ENCODE measurements around the gene SKOR2. TPM values are rescaled to one million over a fixed set of nuclear protein-coding genes. Genes with fewer than 3 reads are reported as not detected.

SKOR2 gene, protein sequence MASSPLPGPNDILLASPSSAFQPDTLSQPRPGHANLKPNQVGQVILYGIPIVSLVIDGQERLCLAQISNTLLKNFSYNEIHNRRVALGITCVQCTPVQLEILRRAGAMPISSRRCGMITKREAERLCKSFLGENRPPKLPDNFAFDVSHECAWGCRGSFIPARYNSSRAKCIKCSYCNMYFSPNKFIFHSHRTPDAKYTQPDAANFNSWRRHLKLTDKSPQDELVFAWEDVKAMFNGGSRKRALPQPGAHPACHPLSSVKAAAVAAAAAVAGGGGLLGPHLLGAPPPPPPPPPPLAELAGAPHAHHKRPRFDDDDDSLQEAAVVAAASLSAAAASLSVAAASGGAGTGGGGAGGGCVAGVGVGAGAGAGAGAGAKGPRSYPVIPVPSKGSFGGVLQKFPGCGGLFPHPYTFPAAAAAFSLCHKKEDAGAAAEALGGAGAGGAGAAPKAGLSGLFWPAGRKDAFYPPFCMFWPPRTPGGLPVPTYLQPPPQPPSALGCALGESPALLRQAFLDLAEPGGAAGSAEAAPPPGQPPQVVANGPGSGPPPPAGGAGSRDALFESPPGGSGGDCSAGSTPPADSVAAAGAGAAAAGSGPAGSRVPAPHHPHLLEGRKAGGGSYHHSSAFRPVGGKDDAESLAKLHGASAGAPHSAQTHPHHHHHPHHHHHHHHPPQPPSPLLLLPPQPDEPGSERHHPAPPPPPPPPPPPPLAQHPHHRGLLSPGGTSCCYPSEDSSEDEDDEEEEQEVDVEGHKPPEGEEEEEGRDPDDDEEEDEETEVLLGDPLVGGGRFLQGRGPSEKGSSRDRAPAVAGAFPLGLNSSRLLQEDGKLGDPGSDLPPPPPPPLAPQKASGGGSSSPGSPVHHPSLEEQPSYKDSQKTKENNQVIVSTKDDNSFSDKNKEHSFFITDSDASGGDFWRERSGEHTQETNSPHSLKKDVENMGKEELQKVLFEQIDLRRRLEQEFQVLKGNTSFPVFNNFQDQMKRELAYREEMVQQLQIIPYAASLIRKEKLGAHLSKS
- total RNA-seq: not detected

DNA sequence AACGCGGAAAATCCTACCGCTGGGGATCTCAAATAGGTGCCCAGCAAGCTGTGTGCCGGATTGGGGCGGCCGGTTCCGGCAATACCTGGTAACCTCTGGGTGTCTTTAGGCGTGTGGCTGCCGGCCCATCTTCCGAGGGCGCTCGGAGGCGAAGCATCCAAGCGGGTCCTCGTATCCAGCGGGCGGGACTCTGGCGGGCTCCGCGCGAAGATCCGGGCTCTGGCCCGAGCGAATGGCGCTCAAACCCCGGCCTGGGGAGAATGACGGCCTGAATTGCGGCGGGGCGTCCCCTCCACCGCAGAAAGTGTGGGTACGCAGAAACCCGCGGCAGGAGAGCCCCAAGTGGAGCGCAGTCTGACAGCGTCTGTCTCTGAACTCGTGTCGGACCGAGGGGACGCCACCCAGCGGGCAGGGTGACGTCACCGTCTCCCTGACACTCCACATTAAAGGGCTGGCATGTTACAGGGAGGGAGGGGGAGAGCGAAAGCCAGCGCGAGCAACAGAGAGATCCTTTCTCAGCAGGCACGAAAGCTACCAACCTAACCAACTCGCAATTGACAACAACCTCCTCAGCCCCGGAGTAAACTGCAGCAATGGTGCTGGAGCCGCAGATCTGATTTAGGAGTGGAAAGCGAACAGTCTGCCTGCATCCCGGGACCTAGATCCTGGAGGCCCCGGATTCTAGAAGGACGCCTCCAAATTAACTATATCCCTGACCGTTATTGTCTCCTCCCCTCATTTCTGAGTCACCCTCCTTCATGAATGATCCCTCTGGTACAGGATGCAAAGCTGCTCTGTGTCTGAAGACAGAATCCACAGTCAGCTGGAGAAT, at the start of gene SKOR2:
TSS of gene SKOR2 (minus strand) at position 372 of the 832 bp plus-strand sequence. CDS start 2,477 bp downstream, outside the sequence.

DNA sequence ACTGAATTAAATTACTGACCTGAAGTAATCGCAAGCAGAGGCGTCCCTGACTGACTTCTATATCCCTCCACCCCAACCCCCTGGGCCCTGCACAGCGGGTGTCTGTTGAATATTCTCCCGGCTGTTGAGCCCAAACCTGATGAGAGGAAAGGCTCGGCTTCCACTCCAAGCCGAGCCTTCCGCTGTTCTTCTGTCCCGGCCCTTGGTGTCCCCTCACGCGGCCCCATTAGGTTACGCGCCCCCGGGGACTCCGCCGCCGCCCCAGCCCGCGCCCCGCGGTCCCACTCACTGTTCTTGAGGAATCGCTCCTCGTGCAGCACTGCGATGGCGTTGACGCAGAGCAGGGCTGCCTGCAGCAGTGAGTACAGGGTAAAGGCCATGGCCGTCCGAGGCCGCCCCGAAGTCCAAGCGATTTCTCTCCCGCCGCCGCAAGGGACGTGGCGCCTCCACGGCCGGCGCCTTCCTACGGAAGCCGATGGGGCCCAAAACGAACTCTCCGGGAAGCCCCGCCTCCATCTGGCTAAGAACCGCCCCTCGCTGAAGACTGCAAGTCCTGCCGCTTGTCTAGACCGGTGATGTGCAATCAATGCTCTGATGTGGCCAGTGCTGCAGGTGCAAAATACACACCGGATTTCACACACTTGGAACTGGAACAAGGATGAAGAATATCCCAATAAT, 75.4 kb downstream of the SKOR2 start, which contains the start of gene IER3IP1:
TSS of gene IER3IP1 (minus strand) at position 467 of the 678 bp plus-strand sequence. CDS start at position 380, 87 bp downstream.

Small RNA genes lying within 50 kb of the gene (small RNA-seq; reads per million reads assigned to genes)
- gene RNU6-1131P (ENCODE audit: low replicate concordance): not detected

Other genes starting within 250 kb of the SKOR2 start
- gene ELOA2, start 216.0 kb downstream of the SKOR2 start, total RNA-seq: not detected
- gene HDHD2, start 101.2 kb downstream of the SKOR2 start, total RNA-seq: 38.8 TPM
- gene IER3IP1, start 75.3 kb downstream of the SKOR2 start, total RNA-seq: 15.7 TPM

Measured in parietal lobe (tissue), 2 donors.